OCI-LY1 (cell line): ENCODE measurements around the gene CDC37.
"Not testable (repeated sequence)": the region's sequence is repeated elsewhere in the genome, so short reads cannot be mapped to it uniquely, and the experiment has no call there.

Source experiments
- H2AFZ ChIP-seq: fragments of 200-600 bp; sonication (generic), shearing (Covaris generic); 2 replicates; pipeline ENCODE4 v1.6.0; 2014; ENCODE audit warnings: antibody characterized with exemption, mild to moderate bottlenecking, low read length
- H3F3A ChIP-seq: fragments of 200-600 bp; sonication (generic), shearing (Covaris generic); 2 replicates; pipeline ENCODE4 v1.6.0; 2014; ENCODE audit warnings: mild to moderate bottlenecking, antibody characterized with exemption, low read length, moderate library complexity; ENCODE audit not compliant: insufficient read depth
- H3K27ac ChIP-seq: fragments of 200-600 bp; sonication (generic); 2 replicates; pipeline ENCODE4 v1.5.1; 2014; ENCODE audit warnings: low read length, mixed run types, mild to moderate bottlenecking, low read depth; ENCODE audit not compliant: poor library complexity, severe bottlenecking
- H3K27me3 ChIP-seq: fragments of 200-600 bp; sonication (generic); 2 replicates; pipeline ENCODE4 v1.6.0; 2014; ENCODE audit warnings: antibody characterized with exemption, mild to moderate bottlenecking, low read length, moderate library complexity; ENCODE audit not compliant: insufficient read depth
- H3K36me3 ChIP-seq: fragments of 200-600 bp; sonication (generic); 2 replicates; pipeline ENCODE4 v1.6.1; 2014; ENCODE audit warnings: mild to moderate bottlenecking, antibody characterized with exemption, low read length, moderate library complexity, mixed read lengths; ENCODE audit not compliant: insufficient read depth
- H3K4me1 ChIP-seq: fragments of 200-600 bp; sonication (generic); 2 replicates; pipeline ENCODE4 v1.5.1; 2014; ENCODE audit warnings: mild to moderate bottlenecking, low read length, moderate library complexity; ENCODE audit not compliant: insufficient read depth, severe bottlenecking
- H3K4me2 ChIP-seq: fragments of 200-600 bp; sonication (generic), shearing (Covaris generic); 2 replicates; pipeline ENCODE4 v1.6.1; 2014; ENCODE audit warnings: low read length
- H3K4me3 ChIP-seq: fragments of 200-600 bp; sonication (generic); 2 replicates; pipeline ENCODE4 v1.5.1; 2014; ENCODE audit warnings: low read length, low read depth, mild to moderate bottlenecking, mixed read lengths; ENCODE audit not compliant: poor library complexity, severe bottlenecking
- H3K79me2 ChIP-seq: fragments of 200-600 bp; shearing (Covaris generic); 2 replicates; pipeline ENCODE4 v1.6.1; 2016; ENCODE audit warnings: mixed run types, low read length, mixed read lengths; ENCODE audit not compliant: insufficient read depth
- H3K9ac ChIP-seq: fragments of 200-600 bp; sonication (generic), shearing (Covaris generic); 2 replicates; pipeline ENCODE4 v1.6.1; 2014; ENCODE audit warnings: mild to moderate bottlenecking, low read length, mixed read lengths
- H3K9me2 ChIP-seq: fragments of 200-600 bp; sonication (generic), shearing (Covaris generic); 2 replicates; pipeline ENCODE4 v1.6.1; 2014; ENCODE audit warnings: low read depth, mild to moderate bottlenecking, low read length, mixed read lengths
- H3K9me3 ChIP-seq: fragments of 200-600 bp; shearing (Covaris generic); 2 replicates; pipeline ENCODE4 v1.6.1; 2014; ENCODE audit warnings: low read length, mixed read lengths
- H4K20me1 ChIP-seq: fragments of 200-600 bp; sonication (generic), shearing (Covaris generic); 2 replicates; pipeline ENCODE4 v1.6.0; 2016; ENCODE audit warnings: mild to moderate bottlenecking, low read length; ENCODE audit not compliant: insufficient read depth
- EZH2 ChIP-seq: fragments of 200-600 bp; sonication (generic), shearing (Covaris generic); IDR thresholded peaks from 2 replicates; pipeline ENCODE4 v1.8.0; 2017; ENCODE audit warnings: borderline replicate concordance, mixed run types, mild to moderate bottlenecking, antibody characterized with exemption, low read length, moderate library complexity, mixed read lengths
- TF ChIP-seq, protein P1 (sequence below): fragments of 200-600 bp; sonication (generic), shearing (Covaris generic); IDR thresholded peaks from 2 replicates; pipeline ENCODE4 v1.5.1; 2017; ENCODE audit warnings: mild to moderate bottlenecking, antibody characterized with exemption, low read length, moderate library complexity, mixed read lengths

Gene CDC37

DNA sequence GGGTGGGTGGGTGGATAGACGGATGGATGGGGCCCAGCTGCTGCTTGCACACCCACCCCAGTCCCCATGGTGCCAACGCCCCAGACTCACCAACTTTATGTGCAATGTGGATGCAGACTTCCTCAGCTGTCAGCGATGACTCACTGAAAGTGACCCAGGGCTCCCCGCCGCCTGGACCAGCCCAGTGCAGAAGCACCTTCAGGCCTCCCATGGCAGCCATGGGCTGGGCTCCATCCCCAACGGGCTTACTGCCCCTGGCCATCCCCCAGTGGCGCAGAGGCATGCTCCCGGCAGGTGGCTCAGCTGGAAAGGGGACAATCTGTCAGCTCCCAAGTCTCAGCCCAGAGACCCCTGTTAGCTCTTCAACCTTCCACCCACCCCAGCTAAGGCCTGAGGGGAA lies 25.2 kb downstream of the CDC37 start:
- Histone ChIP-seq H3K4me3 (no peak overlapping the region), H3K4me1 (peaks cover 11% of the 10 kb centered on the region), H3K4me2 (no peak overlapping the region), H3K27ac (no peak overlapping the region), H3K9me2 (no peaks in the 10 kb centered on the region), H2AFZ (no peak overlapping the region), H3K27me3 (no peaks in the 10 kb centered on the region), H4K20me1 (no peaks in the 10 kb centered on the region), H3K79me2 (peaks cover 8% of the 10 kb centered on the region; the same call in 1 of the 2 replicates), H3K9me3 (no peaks in the 10 kb centered on the region), H3F3A (no peaks in the 10 kb centered on the region), H3K9ac (no peak overlapping the region), H3K36me3 (peaks cover 24% of the 10 kb centered on the region)
- TF ChIP-seq EZH2, result no peak
- TF ChIP-seq, protein P1, sequence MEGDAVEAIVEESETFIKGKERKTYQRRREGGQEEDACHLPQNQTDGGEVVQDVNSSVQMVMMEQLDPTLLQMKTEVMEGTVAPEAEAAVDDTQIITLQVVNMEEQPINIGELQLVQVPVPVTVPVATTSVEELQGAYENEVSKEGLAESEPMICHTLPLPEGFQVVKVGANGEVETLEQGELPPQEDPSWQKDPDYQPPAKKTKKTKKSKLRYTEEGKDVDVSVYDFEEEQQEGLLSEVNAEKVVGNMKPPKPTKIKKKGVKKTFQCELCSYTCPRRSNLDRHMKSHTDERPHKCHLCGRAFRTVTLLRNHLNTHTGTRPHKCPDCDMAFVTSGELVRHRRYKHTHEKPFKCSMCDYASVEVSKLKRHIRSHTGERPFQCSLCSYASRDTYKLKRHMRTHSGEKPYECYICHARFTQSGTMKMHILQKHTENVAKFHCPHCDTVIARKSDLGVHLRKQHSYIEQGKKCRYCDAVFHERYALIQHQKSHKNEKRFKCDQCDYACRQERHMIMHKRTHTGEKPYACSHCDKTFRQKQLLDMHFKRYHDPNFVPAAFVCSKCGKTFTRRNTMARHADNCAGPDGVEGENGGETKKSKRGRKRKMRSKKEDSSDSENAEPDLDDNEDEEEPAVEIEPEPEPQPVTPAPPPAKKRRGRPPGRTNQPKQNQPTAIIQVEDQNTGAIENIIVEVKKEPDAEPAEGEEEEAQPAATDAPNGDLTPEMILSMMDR, result no peak

DNA sequence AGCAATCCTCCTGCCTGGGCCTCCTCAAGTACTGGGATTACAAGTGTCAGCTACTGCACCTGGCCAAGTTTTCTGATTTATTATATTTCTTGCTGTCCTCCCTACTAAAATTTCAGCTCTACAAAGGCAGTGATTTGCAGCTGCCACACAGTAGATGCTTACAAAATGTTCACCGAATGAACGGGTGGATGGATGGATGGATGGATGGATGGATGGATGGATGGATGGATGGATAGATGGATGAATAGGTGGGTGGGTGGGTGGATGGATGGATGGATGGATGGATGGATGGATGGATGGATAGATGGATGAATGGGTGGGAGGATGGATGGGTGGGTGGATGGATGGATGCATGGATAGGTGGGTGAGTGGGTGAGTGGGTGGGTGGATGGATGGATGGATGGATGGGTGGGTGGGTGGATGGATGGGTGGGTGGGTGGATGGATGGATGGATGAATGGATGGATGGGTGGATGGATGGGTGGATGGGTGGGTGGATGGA lies 26.2 kb downstream of the CDC37 start:
- H3K36me3 ChIP-seq, result peaks cover 29% of the 10 kb centered on the region

DNA sequence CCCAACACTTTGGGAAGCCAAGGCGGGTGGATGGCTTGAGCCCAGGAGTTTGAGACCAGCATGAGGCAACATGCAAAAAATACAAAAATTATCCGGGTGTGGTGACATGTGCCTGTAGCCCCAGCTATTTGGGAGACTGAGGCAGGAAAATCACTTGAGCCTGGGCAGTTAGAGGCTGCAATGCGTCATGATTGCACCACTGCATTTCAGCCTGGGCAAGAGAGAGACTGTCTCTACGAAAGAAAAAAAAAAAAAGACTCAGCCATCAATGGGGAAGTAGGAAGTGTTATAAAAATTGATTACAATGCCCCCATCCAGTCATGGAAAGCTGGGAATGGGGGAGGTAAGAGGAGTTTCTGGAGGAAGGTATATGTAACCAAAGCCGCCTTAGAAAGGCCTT lies 28.4 kb downstream of the CDC37 start:
- H3K4me1 ChIP-seq, result peaks cover 5% of the 10 kb centered on the region

More for the DNA sequence above, 26.2 kb downstream of the CDC37 start:
- not testable (repeated sequence) for H3K9me3 ChIP-seq, H3K79me2 ChIP-seq, H3F3A ChIP-seq, H3K4me2 ChIP-seq, H2AFZ ChIP-seq, H3K9me2 ChIP-seq, H3K9ac ChIP-seq, H3K27ac ChIP-seq, H3K27me3 ChIP-seq, H3K4me3 ChIP-seq, H4K20me1 ChIP-seq
- peaks cover 11% of the 10 kb centered on the region for H3K4me1 ChIP-seq

DNA sequence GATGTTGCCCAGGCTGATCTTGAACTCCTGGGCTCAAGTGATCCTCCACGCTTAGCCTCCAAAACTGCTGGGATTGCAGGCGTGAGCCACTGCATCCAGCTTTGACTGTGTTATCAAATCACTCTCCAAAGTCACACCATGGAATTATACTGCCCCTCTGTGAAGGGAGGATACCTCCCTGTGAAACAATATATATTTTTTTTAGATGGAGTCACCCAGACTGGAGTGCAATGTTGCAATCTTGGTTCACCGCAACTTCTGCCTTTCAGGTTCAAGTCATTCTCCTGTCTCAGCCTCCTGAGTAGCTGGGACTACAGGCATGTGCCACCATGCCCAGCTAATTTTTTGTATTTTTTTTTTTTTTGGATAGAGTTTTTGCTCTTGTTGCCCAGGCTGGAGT lies 30.7 kb downstream of the CDC37 start:
- Histone ChIP-seq H3K36me3 (peaks cover 61% of the 10 kb centered on the region), H3F3A (no peaks in the 10 kb centered on the region), H3K4me1 (no peaks in the 10 kb centered on the region), H4K20me1 (no peaks in the 10 kb centered on the region), H3K27me3 (no peaks in the 10 kb centered on the region), H3K9me2 (no peaks in the 10 kb centered on the region), H3K9me3 (no peaks in the 10 kb centered on the region), H3K9ac (no peak overlapping the region), H3K4me3 (no peak overlapping the region), H2AFZ (no peak overlapping the region), H3K27ac (no peak overlapping the region), H3K4me2 (no peak overlapping the region), H3K79me2 (no peaks in the 10 kb centered on the region)
- TF ChIP-seq, protein P1, result no peak
- TF ChIP-seq EZH2, result no peak

More for the DNA sequence above, 28.4 kb downstream of the CDC37 start:
- Histone ChIP-seq H3K27me3 (no peaks in the 10 kb centered on the region), H3K4me2 (no peak overlapping the region), H3F3A (no peaks in the 10 kb centered on the region), H3K4me3 (no peak overlapping the region), H4K20me1 (no peaks in the 10 kb centered on the region), H3K79me2 (peaks cover 6% of the 10 kb centered on the region; the same call in 1 of the 2 replicates), H3K9ac (no peak overlapping the region), H3K9me3 (no peaks in the 10 kb centered on the region), H3K9me2 (no peaks in the 10 kb centered on the region), H2AFZ (no peak overlapping the region), H3K27ac (no peak overlapping the region), H3K36me3 (peaks cover 46% of the 10 kb centered on the region)
- TF ChIP-seq, protein P1, result no peak
- no peak for TF ChIP-seq EZH2
